GM19397 (cell line): ENCODE results near the gene PTCRA.

Source experiments
- ATAC-seq: cut with Tn5 transposase; IDR thresholded peaks from one replicate; pipeline ENCODE4 v1.9.1; 2021; ENCODE audit warnings: mild to moderate bottlenecking, moderate library complexity; ENCODE audit not compliant: unreplicated experiment

The PTCRA gene

DNA sequence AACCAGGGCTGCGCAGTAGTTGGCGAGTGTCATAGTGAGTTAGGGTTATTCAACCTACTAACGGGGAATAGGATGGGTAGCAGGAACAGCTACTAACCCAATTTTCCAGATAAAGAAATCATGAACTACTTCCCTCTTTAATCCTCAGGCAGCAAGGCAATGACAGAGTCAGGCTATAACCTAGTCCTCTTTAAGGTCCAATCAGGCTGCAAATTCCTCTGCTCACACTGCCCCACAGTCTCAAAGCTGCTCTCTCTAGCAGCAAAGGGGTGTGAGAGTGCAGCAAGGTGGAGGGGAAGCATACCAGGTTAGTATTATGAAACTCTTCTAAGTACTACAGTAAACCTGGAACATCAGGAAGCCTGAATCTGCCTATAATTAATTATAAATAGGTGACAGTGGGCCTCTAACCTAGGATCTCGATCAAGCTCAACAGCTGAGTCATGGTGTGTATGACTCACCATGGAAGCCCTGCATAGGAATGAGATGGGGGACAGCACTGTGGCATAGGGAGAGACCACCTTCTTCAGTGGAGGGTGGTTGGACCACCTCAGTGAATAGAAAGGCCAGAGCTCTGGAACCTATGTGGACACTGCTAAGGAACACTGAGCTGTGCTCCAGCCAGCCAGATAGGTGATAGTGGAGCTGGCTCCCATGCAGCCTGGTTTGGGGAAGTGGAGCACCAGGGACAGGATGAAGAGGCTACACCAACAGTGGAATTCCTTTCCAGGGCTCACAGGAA, 55.2 kb downstream of the PTCRA start:
- ATAC-seq = no peak

DNA sequence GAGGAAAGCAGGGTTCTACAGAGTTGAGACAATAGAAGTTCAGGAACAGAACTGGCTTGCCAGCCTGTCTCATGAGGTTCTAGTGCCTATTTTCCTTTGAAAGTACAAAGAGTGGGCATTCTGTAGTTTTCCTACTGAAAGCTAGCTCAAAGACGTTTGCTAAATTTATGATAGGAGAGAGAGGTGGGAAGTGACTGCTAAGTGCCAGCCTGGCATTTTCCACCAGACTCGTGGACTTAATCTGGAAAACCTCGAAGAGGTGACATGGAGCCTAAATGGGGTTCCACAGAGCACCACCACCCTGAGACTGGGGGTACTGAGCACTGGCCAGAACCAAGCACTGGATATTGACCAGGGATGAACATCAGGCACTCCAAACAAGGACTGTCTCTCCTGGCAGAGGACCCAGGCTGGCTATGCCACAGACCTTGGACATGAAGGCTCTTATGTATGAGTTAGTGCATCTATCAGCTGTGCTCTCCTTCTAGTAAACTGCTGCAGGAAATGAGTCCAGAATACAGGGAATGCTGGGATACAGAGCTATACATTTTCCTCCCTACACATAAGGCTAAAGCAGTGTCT, 56.0 kb downstream of the PTCRA start:
- ATAC-seq = no peak

DNA sequence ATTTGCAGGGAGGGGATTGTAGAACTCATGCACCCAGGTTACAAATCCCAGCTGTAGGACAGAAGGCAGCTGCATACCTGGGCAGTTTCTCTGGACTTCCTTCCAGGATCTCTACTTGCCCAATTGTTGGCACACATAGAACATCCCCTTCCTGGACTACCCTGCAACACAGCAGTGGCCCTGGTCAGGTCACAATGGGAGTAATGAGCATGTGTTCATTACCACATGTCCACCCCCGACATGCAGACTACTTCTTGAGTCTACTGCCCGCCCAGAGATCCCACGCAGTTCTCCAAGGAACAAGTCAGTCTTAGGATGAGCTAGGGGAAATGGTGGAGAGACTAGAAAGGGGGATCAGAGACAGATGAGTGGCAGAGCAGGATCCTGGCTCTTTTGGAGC, 58.1 kb downstream of the PTCRA start:
- no peak for ATAC-seq

DNA sequence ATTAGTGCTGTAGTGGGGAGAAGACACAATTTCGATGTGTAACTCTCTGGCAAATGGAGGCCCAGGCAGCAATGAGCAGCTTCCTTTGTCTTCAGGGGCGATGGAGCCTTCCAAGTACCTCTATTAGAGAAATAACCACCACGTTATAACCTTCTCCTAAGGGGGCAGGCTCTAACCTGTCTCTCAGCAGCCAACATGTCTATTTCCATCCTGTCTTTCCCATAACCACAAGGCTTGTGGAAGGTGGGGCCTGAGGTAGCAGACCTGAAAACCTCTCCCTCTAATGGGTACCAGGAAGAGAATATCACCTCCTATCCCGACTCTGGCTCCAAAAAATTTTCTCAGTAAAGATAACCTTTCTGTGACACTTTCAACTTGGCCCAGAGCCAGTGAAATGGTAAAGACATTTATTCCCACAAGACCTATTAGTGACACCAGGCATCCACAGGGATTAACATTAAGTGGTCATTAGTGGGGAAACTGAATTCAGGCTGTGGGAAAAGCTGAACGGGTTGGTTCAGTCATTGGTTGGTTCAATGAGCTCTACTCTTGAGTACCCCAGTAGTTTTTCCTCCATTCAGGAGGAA, 59.2 kb downstream of the PTCRA start:
- no peak for ATAC-seq
